SK-N-SH treated with all-trans-retinoic acid at 6 μM for 48 hours (cell line): Measurements from ENCODE around the gene FRMD4A.

Experiments
- ARNTL ChIP-seq: fragments of 450-650 bp; formaldehyde crosslinking; IDR thresholded peaks from 2 replicates; pipeline ENCODE4 v1.5.0; 2020; ENCODE audit warnings: low read depth, mild to moderate bottlenecking, moderate library complexity, borderline replicate concordance
- BACH2 ChIP-seq: fragments of 250-450 bp; sonication (Bioruptor Pico); IDR thresholded peaks from 2 replicates; pipeline ENCODE4 v1.9.0; 2021; ENCODE audit warnings: mild to moderate bottlenecking, borderline replicate concordance
- ISL1 ChIP-seq: fragments of 250-450 bp; sonication (Bioruptor Pico); IDR thresholded peaks from 2 replicates; pipeline ENCODE4 v2.1.2; 2022; ENCODE audit warnings: mild to moderate bottlenecking, moderate library complexity
- RARB ChIP-seq: fragments of 250-450 bp; sonication (Bioruptor Pico); IDR thresholded peaks from 2 replicates; pipeline ENCODE4 v1.8.0; 2021; ENCODE audit warnings: mild to moderate bottlenecking, moderate library complexity
- SNAI2 ChIP-seq: fragments of 250-450 bp; sonication (Bioruptor Pico); IDR thresholded peaks from 2 replicates; pipeline ENCODE4 v1.5.0; 2020; ENCODE audit warnings: mild to moderate bottlenecking, moderate library complexity
- TOX ChIP-seq: fragments of 250-450 bp; sonication (Bioruptor Pico); IDR thresholded peaks from 2 replicates; pipeline ENCODE4 v1.8.0; 2021; ENCODE audit warnings: mild to moderate bottlenecking, moderate library complexity, borderline replicate concordance
- ZC3H10 ChIP-seq: fragments of 250-450 bp; sonication (Bioruptor Pico); IDR thresholded peaks from 2 replicates; pipeline ENCODE4 v1.5.1; 2021; ENCODE audit warnings: mild to moderate bottlenecking, moderate library complexity
- ZFP30 ChIP-seq: fragments of 450-650 bp; formaldehyde crosslinking; IDR thresholded peaks from 2 replicates; pipeline ENCODE4 v1.5.0; 2022; ENCODE audit warnings: mild to moderate bottlenecking, moderate library complexity
- ZNF8 ChIP-seq: fragments of 450-650 bp; formaldehyde crosslinking; IDR thresholded peaks from 2 replicates; pipeline ENCODE4 v1.5.0; 2020; ENCODE audit warnings: mild to moderate bottlenecking, moderate library complexity
- TF ChIP-seq, protein P1 (sequence below): fragments of 250-450 bp; sonication (Bioruptor Pico); IDR thresholded peaks from 2 replicates; pipeline ENCODE4 v1.5.1; 2021; ENCODE audit warnings: mild to moderate bottlenecking, moderate library complexity
- TF ChIP-seq, protein P2 (sequence below): fragments of 250-450 bp; sonication (Bioruptor Pico); IDR thresholded peaks from 2 replicates; pipeline ENCODE4 v1.8.0; 2020; ENCODE audit warnings: mild to moderate bottlenecking, moderate library complexity, borderline replicate concordance
- TF ChIP-seq, protein P3 (sequence below): fragments of 250-450 bp; sonication (Bioruptor Pico); IDR thresholded peaks from 2 replicates; pipeline ENCODE4 v1.5.1; 2020; ENCODE audit warnings: low read depth, mild to moderate bottlenecking, moderate library complexity
- TF ChIP-seq, protein P4 (sequence below): fragments of 250-450 bp; sonication (Bioruptor Pico); IDR thresholded peaks from 2 replicates; pipeline ENCODE4 v1.8.0; 2021; ENCODE audit warnings: low read depth, mild to moderate bottlenecking, moderate library complexity, borderline replicate concordance
- TF ChIP-seq, protein P5 (sequence below): fragments of 250-450 bp; sonication (Bioruptor Pico); IDR thresholded peaks from 2 replicates; pipeline ENCODE4 v1.5.0; 2020; ENCODE audit warnings: mild to moderate bottlenecking, moderate library complexity

GRCh38 chr10:14311206-14311957 is 19.3 kb downstream of the FRMD4A start:
- TF ChIP-seq RARB (CRISPR knock-in tag) (no peak), ZNF8 (CRISPR knock-in tag) (no peak), TOX (CRISPR knock-in tag) (no peak), ISL1 (CRISPR knock-in tag) (no peak), ZFP30 (CRISPR knock-in tag) (no peak), SNAI2 (CRISPR knock-in tag) (no peak), ZC3H10 (no peak), ARNTL (CRISPR knock-in tag) (no peak), BACH2 (CRISPR knock-in tag) (no peak)
- TF ChIP-seq, protein P1, sequence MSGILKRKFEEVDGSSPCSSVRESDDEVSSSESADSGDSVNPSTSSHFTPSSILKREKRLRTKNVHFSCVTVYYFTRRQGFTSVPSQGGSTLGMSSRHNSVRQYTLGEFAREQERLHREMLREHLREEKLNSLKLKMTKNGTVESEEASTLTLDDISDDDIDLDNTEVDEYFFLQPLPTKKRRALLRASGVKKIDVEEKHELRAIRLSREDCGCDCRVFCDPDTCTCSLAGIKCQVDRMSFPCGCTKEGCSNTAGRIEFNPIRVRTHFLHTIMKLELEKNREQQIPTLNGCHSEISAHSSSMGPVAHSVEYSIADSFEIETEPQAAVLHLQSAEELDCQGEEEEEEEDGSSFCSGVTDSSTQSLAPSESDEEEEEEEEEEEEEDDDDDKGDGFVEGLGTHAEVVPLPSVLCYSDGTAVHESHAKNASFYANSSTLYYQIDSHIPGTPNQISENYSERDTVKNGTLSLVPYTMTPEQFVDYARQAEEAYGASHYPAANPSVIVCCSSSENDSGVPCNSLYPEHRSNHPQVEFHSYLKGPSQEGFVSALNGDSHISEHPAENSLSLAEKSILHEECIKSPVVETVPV (CRISPR knock-in tag): no peak
- TF ChIP-seq, protein P2, sequence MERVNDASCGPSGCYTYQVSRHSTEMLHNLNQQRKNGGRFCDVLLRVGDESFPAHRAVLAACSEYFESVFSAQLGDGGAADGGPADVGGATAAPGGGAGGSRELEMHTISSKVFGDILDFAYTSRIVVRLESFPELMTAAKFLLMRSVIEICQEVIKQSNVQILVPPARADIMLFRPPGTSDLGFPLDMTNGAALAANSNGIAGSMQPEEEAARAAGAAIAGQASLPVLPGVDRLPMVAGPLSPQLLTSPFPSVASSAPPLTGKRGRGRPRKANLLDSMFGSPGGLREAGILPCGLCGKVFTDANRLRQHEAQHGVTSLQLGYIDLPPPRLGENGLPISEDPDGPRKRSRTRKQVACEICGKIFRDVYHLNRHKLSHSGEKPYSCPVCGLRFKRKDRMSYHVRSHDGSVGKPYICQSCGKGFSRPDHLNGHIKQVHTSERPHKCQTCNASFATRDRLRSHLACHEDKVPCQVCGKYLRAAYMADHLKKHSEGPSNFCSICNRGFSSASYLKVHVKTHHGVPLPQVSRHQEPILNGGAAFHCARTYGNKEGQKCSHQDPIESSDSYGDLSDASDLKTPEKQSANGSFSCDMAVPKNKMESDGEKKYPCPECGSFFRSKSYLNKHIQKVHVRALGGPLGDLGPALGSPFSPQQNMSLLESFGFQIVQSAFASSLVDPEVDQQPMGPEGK: no peak
- TF ChIP-seq, protein P3, sequence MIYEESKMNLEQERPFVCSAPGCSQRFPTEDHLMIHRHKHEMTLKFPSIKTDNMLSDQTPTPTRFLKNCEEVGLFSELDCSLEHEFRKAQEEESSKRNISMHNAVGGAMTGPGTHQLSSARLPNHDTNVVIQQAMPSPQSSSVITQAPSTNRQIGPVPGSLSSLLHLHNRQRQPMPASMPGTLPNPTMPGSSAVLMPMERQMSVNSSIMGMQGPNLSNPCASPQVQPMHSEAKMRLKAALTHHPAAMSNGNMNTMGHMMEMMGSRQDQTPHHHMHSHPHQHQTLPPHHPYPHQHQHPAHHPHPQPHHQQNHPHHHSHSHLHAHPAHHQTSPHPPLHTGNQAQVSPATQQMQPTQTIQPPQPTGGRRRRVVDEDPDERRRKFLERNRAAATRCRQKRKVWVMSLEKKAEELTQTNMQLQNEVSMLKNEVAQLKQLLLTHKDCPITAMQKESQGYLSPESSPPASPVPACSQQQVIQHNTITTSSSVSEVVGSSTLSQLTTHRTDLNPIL (CRISPR knock-in tag): no peak
- TF ChIP-seq, protein P4, sequence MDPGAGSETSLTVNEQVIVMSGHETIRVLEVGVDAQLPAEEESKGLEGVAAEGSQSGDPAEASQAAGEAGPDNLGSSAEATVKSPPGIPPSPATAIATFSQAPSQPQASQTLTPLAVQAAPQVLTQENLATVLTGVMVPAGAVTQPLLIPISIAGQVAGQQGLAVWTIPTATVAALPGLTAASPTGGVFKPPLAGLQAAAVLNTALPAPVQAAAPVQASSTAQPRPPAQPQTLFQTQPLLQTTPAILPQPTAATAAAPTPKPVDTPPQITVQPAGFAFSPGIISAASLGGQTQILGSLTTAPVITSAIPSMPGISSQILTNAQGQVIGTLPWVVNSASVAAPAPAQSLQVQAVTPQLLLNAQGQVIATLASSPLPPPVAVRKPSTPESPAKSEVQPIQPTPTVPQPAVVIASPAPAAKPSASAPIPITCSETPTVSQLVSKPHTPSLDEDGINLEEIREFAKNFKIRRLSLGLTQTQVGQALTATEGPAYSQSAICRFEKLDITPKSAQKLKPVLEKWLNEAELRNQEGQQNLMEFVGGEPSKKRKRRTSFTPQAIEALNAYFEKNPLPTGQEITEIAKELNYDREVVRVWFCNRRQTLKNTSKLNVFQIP (CRISPR knock-in tag): no peak
- TF ChIP-seq, protein P5, sequence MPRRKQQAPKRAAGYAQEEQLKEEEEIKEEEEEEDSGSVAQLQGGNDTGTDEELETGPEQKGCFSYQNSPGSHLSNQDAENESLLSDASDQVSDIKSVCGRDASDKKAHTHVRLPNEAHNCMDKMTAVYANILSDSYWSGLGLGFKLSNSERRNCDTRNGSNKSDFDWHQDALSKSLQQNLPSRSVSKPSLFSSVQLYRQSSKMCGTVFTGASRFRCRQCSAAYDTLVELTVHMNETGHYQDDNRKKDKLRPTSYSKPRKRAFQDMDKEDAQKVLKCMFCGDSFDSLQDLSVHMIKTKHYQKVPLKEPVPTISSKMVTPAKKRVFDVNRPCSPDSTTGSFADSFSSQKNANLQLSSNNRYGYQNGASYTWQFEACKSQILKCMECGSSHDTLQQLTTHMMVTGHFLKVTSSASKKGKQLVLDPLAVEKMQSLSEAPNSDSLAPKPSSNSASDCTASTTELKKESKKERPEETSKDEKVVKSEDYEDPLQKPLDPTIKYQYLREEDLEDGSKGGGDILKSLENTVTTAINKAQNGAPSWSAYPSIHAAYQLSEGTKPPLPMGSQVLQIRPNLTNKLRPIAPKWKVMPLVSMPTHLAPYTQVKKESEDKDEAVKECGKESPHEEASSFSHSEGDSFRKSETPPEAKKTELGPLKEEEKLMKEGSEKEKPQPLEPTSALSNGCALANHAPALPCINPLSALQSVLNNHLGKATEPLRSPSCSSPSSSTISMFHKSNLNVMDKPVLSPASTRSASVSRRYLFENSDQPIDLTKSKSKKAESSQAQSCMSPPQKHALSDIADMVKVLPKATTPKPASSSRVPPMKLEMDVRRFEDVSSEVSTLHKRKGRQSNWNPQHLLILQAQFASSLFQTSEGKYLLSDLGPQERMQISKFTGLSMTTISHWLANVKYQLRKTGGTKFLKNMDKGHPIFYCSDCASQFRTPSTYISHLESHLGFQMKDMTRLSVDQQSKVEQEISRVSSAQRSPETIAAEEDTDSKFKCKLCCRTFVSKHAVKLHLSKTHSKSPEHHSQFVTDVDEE: no peak
